HUDEP-2 (cell line): ENCODE measurements around the gene VEZT.

Source experiments
- DNase-seq, 76 experiments: peaks; one replicate each; lab custom pipeline; 2025; ENCODE audit not compliant: unreplicated experiment in 76 of 76; lab: John Stamatoyannopoulos, UW

Gene VEZT

GRCh38 chr12:95351748-95352147, 134.1 kb downstream of the VEZT start:
- peak in 6 of 76 experiments; percentile 5 to 23 (median 12) for DNase-seq
